GM12873 (cell line): ENCODE measurements around the gene ERVV-1.

Source experiments
- CTCF ChIP-seq: IDR thresholded peaks from 2 replicates; pipeline ENCODE4 v1.5.1; 2012; ENCODE audit warnings: low read depth, mild to moderate bottlenecking, moderate library complexity, low read length, control low read depth; ENCODE audit not compliant: insufficient read depth; ENCODE audit errors: missing control alignments

ERVV-1 gene

GRCh38 chr19:53057904-53058580 is 44.3 kb downstream of the ERVV-1 start:
- no peak for TF ChIP-seq CTCF
